ENCODE results near the gene ATP1A1. TPM values are rescaled to one million over a fixed set of nuclear protein-coding genes. Genes with fewer than 3 reads are reported as not detected.
A peak's percentile ranks its signal among the peaks of the same experiment; 100 is the strongest.

The ATP1A1 gene
- total and polyA plus RNA-seq, 3 experiments from 2014 or later: 58.0 to 263 (median 259) TPM

GRCh38 chr1:116397728-116398127 lies 24.7 kb downstream of the ATP1A1 start:
- no peaks in the 10 kb centered on the region for H3K27me3 Mint-ChIP-seq
- no peak overlapping the region for H3K4me3 ChIP-seq (ENCODE audit: low read length)
- no peaks in the 10 kb centered on the region for H3K9me3 ChIP-seq (ENCODE audit: low read length)
- POLR2A ChIA-PET: no interaction called here
- peaks cover 31 to 99% (median 62%) of the 10 kb centered on the region in 3 donors for H3K36me3 Mint-ChIP-seq
- H3K27me3 ChIP-seq (ENCODE audit: insufficient read depth, low read length, poor library complexity, severe bottlenecking): no peaks in the 10 kb centered on the region
- DNase-seq: no peak
- H3K27ac Mint-ChIP-seq: peak overlapping the region in 4 of 8 donors; percentile 17 to 89 (median 64)
- CTCF ChIA-PET: interaction anchor here (1.4 to 1.5 kb wide), 2 partner anchors 88 to 176 kb away, joined by 3 to 4 read pairs; no protein-coding TSS in a partner anchor
- no peak overlapping the region for H3K4me3 Mint-ChIP-seq
- H3K4me1 ChIP-seq (ENCODE audit: insufficient read depth, low read length): peaks cover 14% of the 10 kb centered on the region
- H3K9me3 Mint-ChIP-seq: no peaks in the 10 kb centered on the region
- peaks cover 100% of the 10 kb centered on the region for H3K36me3 ChIP-seq (ENCODE audit: insufficient read depth, low read length)
- no peak overlapping the region for H3K27ac ChIP-seq (ENCODE audit: low read depth, low read length)
- H3K4me1 Mint-ChIP-seq: peaks cover 19 to 31% (median 27%) of the 10 kb centered on the region in 3 donors

GRCh38 chr1:116400780-116401179 lies 27.7 kb downstream of the ATP1A1 start:
- POLR2A ChIA-PET: no interaction called here

GRCh38 chr1:116401646-116402176 lies 28.7 kb downstream of the ATP1A1 start:
- CTCF ChIA-PET: interaction anchor here (0.7 to 2.0 kb wide), 2 partner anchors 10 to 12 kb away, joined by 3 to 5 read pairs; no protein-coding TSS in a partner anchor

More at GRCh38 chr1:116400780-116401179, 27.7 kb downstream of the ATP1A1 start:
- H3K4me3 Mint-ChIP-seq: no peak overlapping the region
- peaks cover 14% of the 10 kb centered on the region for H3K4me1 ChIP-seq (ENCODE audit: insufficient read depth, low read length)
- DNase-seq: no peak
- H3K4me3 ChIP-seq (ENCODE audit: low read length): no peak overlapping the region
- H3K27me3 ChIP-seq (ENCODE audit: insufficient read depth, low read length, poor library complexity, severe bottlenecking): no peaks in the 10 kb centered on the region
- no peaks in the 10 kb centered on the region for H3K9me3 ChIP-seq (ENCODE audit: low read length)
- H3K36me3 ChIP-seq (ENCODE audit: insufficient read depth, low read length): peaks cover 99% of the 10 kb centered on the region
- H3K27ac ChIP-seq (ENCODE audit: low read depth, low read length): no peak overlapping the region
- peak overlapping the region in 6 of 8 donors; percentile 31 to 92 (median 52) for H3K27ac Mint-ChIP-seq
- peaks cover 17 to 27% (median 25%) of the 10 kb centered on the region in 3 donors for H3K4me1 Mint-ChIP-seq
- no peaks in the 10 kb centered on the region for H3K9me3 Mint-ChIP-seq
- no peaks in the 10 kb centered on the region for H3K27me3 Mint-ChIP-seq
- peaks cover 30 to 100% (median 54%) of the 10 kb centered on the region in 3 donors for H3K36me3 Mint-ChIP-seq
- CTCF ChIA-PET: interaction anchor here (2.0 kb wide), 1 partner anchor 11 kb away, joined by 5 read pairs; no protein-coding TSS in a partner anchor

GRCh38 chr1:116402333-116402732 lies 29.3 kb downstream of the ATP1A1 start:
- Mint-ChIP-seq H3K27me3 (no peaks in the 10 kb centered on the region), H3K9me3 (no peaks in the 10 kb centered on the region), H3K4me1 (peaks cover 17 to 27% (median 25%) of the 10 kb centered on the region in 3 donors), H3K4me3 (peak overlapping the region in 2 of 7 donors; percentile 4 to 64), H3K27ac (peak overlapping the region; percentile 55 to 97 (median 89)), H3K36me3 (peaks cover 23 to 99% (median 54%) of the 10 kb centered on the region in 3 donors)
- DNase-seq: no peak
- CTCF ChIA-PET: interaction anchor here (0.7 to 2.0 kb wide), 3 partner anchors 9 to 35 kb away, joined by 3 to 5 read pairs (median 3); no protein-coding TSS in a partner anchor
- POLR2A ChIA-PET: interaction anchor here (1.1 kb wide), 1 partner anchor 12 kb away, joined by 3 read pairs; no protein-coding TSS in a partner anchor
- Histone ChIP-seq H3K27ac (ENCODE audit: low read depth, low read length) (no peak overlapping the region), H3K9me3 (ENCODE audit: low read length) (no peaks in the 10 kb centered on the region), H3K27me3 (ENCODE audit: insufficient read depth, low read length, poor library complexity, severe bottlenecking) (no peaks in the 10 kb centered on the region), H3K4me1 (ENCODE audit: insufficient read depth, low read length) (peaks cover 14% of the 10 kb centered on the region), H3K36me3 (ENCODE audit: insufficient read depth, low read length) (peaks cover 86% of the 10 kb centered on the region), H3K4me3 (ENCODE audit: low read length) (no peak overlapping the region)

More at GRCh38 chr1:116401646-116402176, 28.7 kb downstream of the ATP1A1 start:
- Mint-ChIP-seq H3K36me3 (peaks cover 26 to 100% (median 52%) of the 10 kb centered on the region in 3 donors), H3K27me3 (no peaks in the 10 kb centered on the region), H3K9me3 (no peaks in the 10 kb centered on the region), H3K4me3 (no peak overlapping the region), H3K4me1 (peaks cover 17 to 27% (median 25%) of the 10 kb centered on the region in 3 donors), H3K27ac (peak overlapping the region; percentile 21 to 95 (median 78))
- Histone ChIP-seq H3K27ac (ENCODE audit: low read depth, low read length) (no peak overlapping the region), H3K4me3 (ENCODE audit: low read length) (no peak overlapping the region), H3K27me3 (ENCODE audit: insufficient read depth, low read length, poor library complexity, severe bottlenecking) (no peaks in the 10 kb centered on the region), H3K4me1 (ENCODE audit: insufficient read depth, low read length) (peaks cover 14% of the 10 kb centered on the region), H3K36me3 (ENCODE audit: insufficient read depth, low read length) (peaks cover 92% of the 10 kb centered on the region), H3K9me3 (ENCODE audit: low read length) (no peaks in the 10 kb centered on the region)
- no peak for DNase-seq
- POLR2A ChIA-PET: interaction anchor here (1.1 kb wide), 1 partner anchor 13 kb away, joined by 3 read pairs; no protein-coding TSS in a partner anchor

GRCh38 chr1:116403496-116404136 lies 30.6 kb downstream of the ATP1A1 start:
- no peaks in the 10 kb centered on the region for H3K9me3 Mint-ChIP-seq
- Histone ChIP-seq H3K4me3 (ENCODE audit: low read length) (no peak overlapping the region), H3K4me1 (ENCODE audit: insufficient read depth, low read length) (peaks cover 14% of the 10 kb centered on the region), H3K9me3 (ENCODE audit: low read length) (no peaks in the 10 kb centered on the region), H3K27me3 (ENCODE audit: insufficient read depth, low read length, poor library complexity, severe bottlenecking) (no peaks in the 10 kb centered on the region), H3K36me3 (ENCODE audit: insufficient read depth, low read length) (peaks cover 73% of the 10 kb centered on the region), H3K27ac (ENCODE audit: low read depth, low read length) (no peak overlapping the region)
- no peaks in the 10 kb centered on the region for H3K27me3 Mint-ChIP-seq
- peaks cover 17 to 29% (median 22%) of the 10 kb centered on the region in 3 donors for H3K4me1 Mint-ChIP-seq
- peaks cover 16 to 97% (median 45%) of the 10 kb centered on the region in 3 donors for H3K36me3 Mint-ChIP-seq
- CTCF ChIA-PET: interaction anchor here (1.6 kb wide), 1 partner anchor 36 kb away, joined by 3 read pairs; no protein-coding TSS in a partner anchor
- peak overlapping the region in 6 of 8 donors; percentile 5 to 97 (median 80) for H3K27ac Mint-ChIP-seq
- DNase-seq: no peak
- POLR2A ChIA-PET: interaction anchor here (0.6 kb wide), 1 partner anchor 17 kb away, joined by 4 read pairs; no protein-coding TSS in a partner anchor
- no peak overlapping the region for H3K4me3 Mint-ChIP-seq

- no peak overlapping the region for H3K4me3 ChIP-seq (ENCODE audit: low read length)
- Mint-ChIP-seq H3K9me3 (no peaks in the 10 kb centered on the region), H3K36me3 (peaks cover 11 to 89% (median 38%) of the 10 kb centered on the region in 3 donors), H3K27ac (peak overlapping the region in 3 of 8 donors; percentile 16 to 58 (median 46)), H3K4me3 (no peak overlapping the region), H3K27me3 (no peaks in the 10 kb centered on the region), H3K4me1 (peaks cover 17 to 29% (median 23%) of the 10 kb centered on the region in 3 donors)
- H3K4me1 ChIP-seq (ENCODE audit: insufficient read depth, low read length): peaks cover 14% of the 10 kb centered on the region
- CTCF ChIA-PET: no interaction called here
- no peaks in the 10 kb centered on the region for H3K9me3 ChIP-seq (ENCODE audit: low read length)
- peaks cover 63% of the 10 kb centered on the region for H3K36me3 ChIP-seq (ENCODE audit: insufficient read depth, low read length)
- DNase-seq: no peak
- H3K27ac ChIP-seq (ENCODE audit: low read depth, low read length): no peak overlapping the region
- H3K27me3 ChIP-seq (ENCODE audit: insufficient read depth, low read length, poor library complexity, severe bottlenecking): no peaks in the 10 kb centered on the region
- POLR2A ChIA-PET: interaction anchor here (0.6 kb wide), 1 partner anchor 16 kb away, joined by 4 read pairs; no protein-coding TSS in a partner anchor
Measured at GRCh38 chr1:116404699-116405098, 31.7 kb downstream of the ATP1A1 start.

GRCh38 chr1:116405241-116406135 lies 32.4 kb downstream of the ATP1A1 start:
- DNase-seq: no peak
- Mint-ChIP-seq H3K27me3 (no peaks in the 10 kb centered on the region), H3K27ac (peak overlapping the region in 5 of 8 donors; percentile 16 to 77 (median 57)), H3K4me3 (peak overlapping the region in 1 of 7 donors; percentile 15), H3K9me3 (no peaks in the 10 kb centered on the region), H3K36me3 (peaks cover 11 to 87% (median 34%) of the 10 kb centered on the region in 3 donors), H3K4me1 (peaks cover 14 to 27% (median 25%) of the 10 kb centered on the region in 3 donors)
- Histone ChIP-seq H3K9me3 (ENCODE audit: low read length) (no peaks in the 10 kb centered on the region), H3K4me1 (ENCODE audit: insufficient read depth, low read length) (peaks cover 14% of the 10 kb centered on the region), H3K36me3 (ENCODE audit: insufficient read depth, low read length) (peaks cover 55% of the 10 kb centered on the region), H3K4me3 (ENCODE audit: low read length) (no peak overlapping the region), H3K27ac (ENCODE audit: low read depth, low read length) (no peak overlapping the region), H3K27me3 (ENCODE audit: insufficient read depth, low read length, poor library complexity, severe bottlenecking) (no peaks in the 10 kb centered on the region)
- POLR2A ChIA-PET: no interaction called here
- CTCF ChIA-PET: interaction anchor here (1.2 to 2.0 kb wide), 3 partner anchors 13 to 267 kb away, joined by 3 to 7 read pairs (median 3); no protein-coding TSS in a partner anchor
